RWPE2 (cell line): Measurements from ENCODE around the gene CCDC149.

ENCODE experiments used
- ATAC-seq: fragments of 200-7000 bp; cut with Tn5 transposase; 3 replicates; pipeline ENCODE4 v1.9.1; 2021; ENCODE audit warnings: low read depth
- DNase-seq: peaks from one replicate; pipeline ENCODE4 v3.0.0-alpha.2; 2020; ENCODE audit warnings: low spot score
- H3K27ac ChIP-seq: fragments of 450-650 bp; 2 replicates; pipeline ENCODE4 v1.5.1; 2017; ENCODE audit warnings: mild to moderate bottlenecking; ENCODE audit not compliant: poor library complexity, severe bottlenecking
- H3K27me3 ChIP-seq: fragments of 250-450 bp; sonication (Bioruptor Pico); 2 replicates; pipeline ENCODE4 v1.5.1; 2021; ENCODE audit warnings: mild to moderate bottlenecking, moderate library complexity; ENCODE audit not compliant: insufficient read depth, poor library complexity, severe bottlenecking
- H3K36me3 ChIP-seq: fragments of 250-450 bp; sonication (Bioruptor Pico); 2 replicates; pipeline ENCODE4 v1.5.1; 2020; ENCODE audit warnings: low read depth, mild to moderate bottlenecking, moderate library complexity
- H3K4me1 ChIP-seq: fragments of 250-450 bp; sonication (Bioruptor Pico); 2 replicates; pipeline ENCODE4 v1.5.1; 2021; ENCODE audit warnings: mild to moderate bottlenecking, moderate library complexity; ENCODE audit not compliant: insufficient read depth, poor library complexity, severe bottlenecking
- H3K4me3 ChIP-seq: fragments of 250-450 bp; sonication (Bioruptor Pico); 2 replicates; pipeline ENCODE4 v1.5.1; 2021; ENCODE audit warnings: mild to moderate bottlenecking, moderate library complexity; ENCODE audit not compliant: severe bottlenecking
- H3K9me3 ChIP-seq: fragments of 250-450 bp; sonication (Bioruptor Pico); 2 replicates; pipeline ENCODE4 v1.5.1; 2021; ENCODE audit warnings: mild to moderate bottlenecking, moderate library complexity; ENCODE audit not compliant: severe bottlenecking
- CTCF ChIP-seq: fragments of 450-650 bp; IDR thresholded peaks from one replicate; pipeline ENCODE4 v1.5.1; 2017; ENCODE audit warnings: mild to moderate bottlenecking, moderate library complexity; ENCODE audit not compliant: poor library complexity, severe bottlenecking

Gene CCDC149

GRCh38 chr4:24858550-24858949, 54.3 kb downstream of the CCDC149 start:
- H3K27me3 ChIP-seq = no peaks in the 10 kb centered on the region
- H3K4me3 ChIP-seq = no peak overlapping the region
- peaks cover under 1% of the 10 kb centered on the region for H3K9me3 ChIP-seq
- no peak for TF ChIP-seq CTCF
- H3K27ac ChIP-seq = no peak overlapping the region
- ATAC-seq (no peak), DNase-seq (no peak)
- no peaks in the 10 kb centered on the region for H3K4me1 ChIP-seq
- no peaks in the 10 kb centered on the region for H3K36me3 ChIP-seq

GRCh38 chr4:24858026-24858425, 54.8 kb downstream of the CCDC149 start:
- ATAC-seq (no peak), DNase-seq (no peak)
- no peak for TF ChIP-seq CTCF
- H3K27ac ChIP-seq = no peak overlapping the region
- no peaks in the 10 kb centered on the region for H3K36me3 ChIP-seq
- H3K9me3 ChIP-seq = no peaks in the 10 kb centered on the region
- H3K4me1 ChIP-seq = no peaks in the 10 kb centered on the region
- H3K4me3 ChIP-seq = no peak overlapping the region
- H3K27me3 ChIP-seq = no peaks in the 10 kb centered on the region

GRCh38 chr4:24856586-24856985, 56.3 kb downstream of the CCDC149 start:
- Histone ChIP-seq H3K9me3 (no peaks in the 10 kb centered on the region), H3K4me1 (no peaks in the 10 kb centered on the region), H3K4me3 (no peak overlapping the region), H3K27me3 (no peaks in the 10 kb centered on the region), H3K27ac (no peak overlapping the region), H3K36me3 (no peaks in the 10 kb centered on the region)
- DNase-seq (no peak), ATAC-seq (no peak)
- TF ChIP-seq CTCF = no peak

GRCh38 chr4:24855741-24856140, 57.1 kb downstream of the CCDC149 start:
- Histone ChIP-seq H3K36me3 (no peaks in the 10 kb centered on the region), H3K4me1 (no peaks in the 10 kb centered on the region), H3K9me3 (no peaks in the 10 kb centered on the region), H3K4me3 (no peak overlapping the region), H3K27ac (no peak overlapping the region), H3K27me3 (no peaks in the 10 kb centered on the region)
- no peak for ATAC-seq
- no peak for DNase-seq
- no peak for TF ChIP-seq CTCF

- Histone ChIP-seq H3K27me3 (no peaks in the 10 kb centered on the region), H3K4me3 (no peak overlapping the region), H3K4me1 (no peaks in the 10 kb centered on the region), H3K27ac (no peak overlapping the region), H3K36me3 (no peaks in the 10 kb centered on the region), H3K9me3 (no peaks in the 10 kb centered on the region)
- TF ChIP-seq CTCF = no peak
- ATAC-seq (no peak), DNase-seq (no peak)
Measured at GRCh38 chr4:24853142-24853541, 59.7 kb downstream of the CCDC149 start.
